Neural cell (in vitro differentiated cells): ENCODE measurements around the gene GSN. TPM values are rescaled to one million over a fixed set of nuclear protein-coding genes. Genes with fewer than 3 reads are reported as not detected.

Source experiments
- H2AFZ ChIP-seq: fragments of 200-600, 300-800 bp; sonication (generic), shearing (Covaris generic); 2 replicates; pipeline ENCODE4 v1.6.0; 2014; ENCODE audit warnings: low read depth, mild to moderate bottlenecking, antibody characterized with exemption, low read length, moderate library complexity
- H3F3A ChIP-seq: fragments of 200-600 bp; shearing (Covaris generic); 2 replicates; pipeline ENCODE4 v1.6.1; 2016; ENCODE audit warnings: mild to moderate bottlenecking, moderate library complexity, mixed read lengths, antibody characterized with exemption, low read length; ENCODE audit not compliant: insufficient read depth, poor library complexity, severe bottlenecking
- H3K27ac ChIP-seq: fragments of 200-600, 300-800 bp; sonication (generic), shearing (Covaris generic); 2 replicates; pipeline ENCODE4 v1.5.1; 2014; ENCODE audit warnings: mild to moderate bottlenecking, low read length, moderate library complexity
- H3K27me3 ChIP-seq: fragments of 300-800, 200-600 bp; sonication (generic), shearing (Covaris generic); 2 replicates; pipeline ENCODE4 v1.6.0; 2014; ENCODE audit warnings: mild to moderate bottlenecking, low read depth, low read length, moderate library complexity; ENCODE audit not compliant: insufficient read depth
- H3K36me3 ChIP-seq: fragments of 300-800, 200-600 bp; sonication (generic), shearing (Covaris generic); 2 replicates; pipeline ENCODE4 v1.5.1; 2014; ENCODE audit warnings: mild to moderate bottlenecking, antibody characterized with exemption, low read length, moderate library complexity; ENCODE audit not compliant: insufficient read depth
- H3K4me2 ChIP-seq: fragments of 300-800, 200-600 bp; sonication (generic), shearing (Covaris generic); 2 replicates; pipeline ENCODE4 v1.6.0; 2014; ENCODE audit warnings: mild to moderate bottlenecking, low read length
- H3K4me3 ChIP-seq: fragments of 300-800, 200-600 bp; sonication (generic), shearing (Covaris generic); 2 replicates; pipeline ENCODE4 v1.5.1; 2014; ENCODE audit warnings: mild to moderate bottlenecking, low read length, moderate library complexity
- H3K79me2 ChIP-seq: fragments of 200-600 bp; shearing (Covaris generic); replicated peaks from 2 replicates; pipeline ENCODE4 v1.6.0; 2014; ENCODE audit warnings: mild to moderate bottlenecking, low read length, moderate library complexity; ENCODE audit not compliant: insufficient read depth
- H3K9ac ChIP-seq: fragments of 300-800, 200-600 bp; sonication (generic), shearing (Covaris generic); 2 replicates; pipeline ENCODE4 v1.6.1; 2016; ENCODE audit warnings: mild to moderate bottlenecking, low read length, mixed read lengths
- H3K9me2 ChIP-seq: fragments of 200-600 bp; shearing (Covaris generic); 2 replicates; pipeline ENCODE4 v1.6.1; 2016; ENCODE audit warnings: mild to moderate bottlenecking, low read length, mixed read lengths; ENCODE audit not compliant: insufficient read depth
- H3K9me3 ChIP-seq: fragments of 200-600, 300-800 bp; sonication (generic), shearing (Covaris generic); 2 replicates; pipeline ENCODE4 v1.6.1; 2016; ENCODE audit warnings: mild to moderate bottlenecking, mixed run types, low read length, moderate library complexity, mixed read lengths
- H4K20me1 ChIP-seq: fragments of 200-600 bp; shearing (Covaris generic); 2 replicates; pipeline ENCODE4 v1.6.1; 2016; ENCODE audit warnings: mild to moderate bottlenecking, mixed run types; ENCODE audit not compliant: insufficient read depth
- CTCF ChIP-seq: fragments of 450-650 bp; IDR thresholded peaks from 2 replicates; pipeline ENCODE4 v1.5.1; 2014; ENCODE audit warnings: antibody characterized with exemption, mild to moderate bottlenecking, moderate library complexity; ENCODE audit not compliant: poor library complexity, severe bottlenecking
- EP300 ChIP-seq: fragments of 450-650 bp; conservative IDR thresholded peaks from 2 replicates; pipeline ENCODE4 v1.6.1; 2014; ENCODE audit warnings: antibody characterized with exemption, mild to moderate bottlenecking, moderate library complexity; ENCODE audit not compliant: poor library complexity, severe bottlenecking
- EZH2 ChIP-seq: fragments of 200-600, 300-800 bp; shearing (Covaris generic), sonication (generic); IDR thresholded peaks from 2 replicates; pipeline ENCODE4 v1.6.1; 2014; ENCODE audit warnings: antibody characterized with exemption, low read length, borderline replicate concordance, mild to moderate bottlenecking; ENCODE audit not compliant: insufficient read depth, poor library complexity, severe bottlenecking
- MXI1 ChIP-seq: fragments of 450-650 bp; conservative IDR thresholded peaks from 2 replicates; pipeline ENCODE4 v1.6.1; 2014; ENCODE audit warnings: antibody characterized with exemption, mild to moderate bottlenecking; ENCODE audit not compliant: poor library complexity, severe bottlenecking
- POLR2AphosphoS5 ChIP-seq: IDR thresholded peaks from 2 replicates; pipeline ENCODE4 v1.6.1; 2012
- RAD21 ChIP-seq: fragments of 450-650 bp; conservative IDR thresholded peaks from 2 replicates; pipeline ENCODE4 v1.6.1; 2014; ENCODE audit warnings: antibody characterized with exemption, mild to moderate bottlenecking, moderate library complexity
- REST ChIP-seq: IDR thresholded peaks from 2 replicates; pipeline ENCODE4 v1.6.1; 2012; ENCODE audit warnings: borderline replicate concordance
- SMC3 ChIP-seq: fragments of 450-650 bp; conservative IDR thresholded peaks from 2 replicates; pipeline ENCODE4 v1.6.1; 2014; ENCODE audit warnings: antibody characterized with exemption, mild to moderate bottlenecking, moderate library complexity; ENCODE audit not compliant: poor library complexity
- TAF1 ChIP-seq: IDR thresholded peaks from 2 replicates; pipeline ENCODE4 v1.6.1; 2012; ENCODE audit warnings: low read depth
- polyA plus RNA-seq: library from polyadenylated mRNA; depleted of rRNA; stranded (reverse); fragments of >200 nt; gene quantifications from 2 replicates; pipeline ENCODE4 v1.2.3, GENCODE V29; 2014

Gene GSN
- polyA plus RNA-seq, 1 donor from 2014 or later = 2.4 TPM

DNA sequence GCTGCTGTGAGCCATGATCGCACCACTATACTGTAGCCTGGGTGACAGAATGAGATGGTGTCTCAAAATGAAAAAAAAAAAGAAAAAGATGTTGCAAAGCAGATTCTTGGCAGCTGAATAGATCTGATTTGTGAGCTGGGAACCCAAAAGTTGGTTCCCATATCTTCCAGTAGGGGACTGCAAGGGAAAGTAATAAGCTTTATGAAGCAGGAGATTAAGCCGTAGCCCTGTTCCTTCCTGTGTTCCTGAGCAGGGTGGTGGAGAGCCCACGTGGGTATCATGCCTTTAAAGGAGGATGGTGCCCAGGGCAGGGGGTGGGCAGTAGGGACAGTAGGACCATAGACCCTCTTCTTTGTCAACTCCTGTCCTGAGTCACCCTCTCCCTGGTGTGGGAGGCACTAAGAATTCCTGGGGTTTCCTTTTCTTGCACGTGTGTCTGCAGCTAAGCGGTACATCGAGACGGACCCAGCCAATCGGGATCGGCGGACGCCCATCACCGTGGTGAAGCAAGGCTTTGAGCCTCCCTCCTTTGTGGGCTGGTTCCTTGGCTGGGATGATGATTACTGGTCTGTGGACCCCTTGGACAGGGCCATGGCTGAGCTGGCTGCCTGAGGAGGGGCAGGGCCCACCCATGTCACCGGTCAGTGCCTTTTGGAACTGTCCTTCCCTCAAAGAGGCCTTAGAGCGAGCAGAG lies 64.2 kb downstream of the GSN start (continued):
- TF ChIP-seq POLR2AphosphoS5 = no peak
- no peak for TF ChIP-seq MXI1

DNA sequence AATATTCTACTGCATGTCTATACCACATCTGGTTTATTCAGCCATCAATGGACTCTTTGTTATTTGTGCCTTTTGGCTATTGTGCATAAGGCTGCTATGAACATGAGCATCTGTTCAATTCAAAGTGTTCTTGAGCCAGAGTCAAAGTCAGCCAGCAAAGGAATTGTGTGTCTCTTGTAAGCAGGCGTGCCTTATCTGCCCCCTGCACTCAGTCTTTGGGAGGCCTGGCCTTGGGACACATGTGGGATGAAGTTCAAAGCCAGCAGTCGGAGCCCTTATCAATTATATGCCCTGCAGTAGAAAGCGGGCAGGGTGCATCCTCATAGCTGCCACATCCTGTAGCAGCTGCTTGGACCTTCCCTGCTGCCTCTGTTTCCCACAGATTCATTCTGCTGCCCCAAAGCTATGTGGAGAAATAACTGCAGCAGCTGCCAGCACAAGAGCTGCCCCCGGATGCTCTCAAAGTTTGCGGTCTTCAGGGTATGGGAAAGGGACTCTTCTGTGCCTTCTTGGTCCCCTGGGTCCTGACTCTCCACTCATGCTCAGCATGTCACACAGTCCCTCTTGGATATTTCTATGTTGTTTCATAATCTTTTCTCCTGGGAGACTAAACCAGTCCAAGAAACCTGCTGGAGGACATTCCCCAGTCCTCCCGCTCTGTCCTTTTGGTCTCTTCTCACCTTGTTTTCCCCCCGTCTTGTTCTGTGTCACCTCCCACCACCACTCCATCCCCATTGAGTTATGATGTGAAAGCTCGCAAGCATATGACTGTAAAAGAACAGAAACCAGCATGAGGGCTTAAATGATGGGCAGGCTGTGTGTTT lies 66.2 kb downstream of the GSN start:
- Histone ChIP-seq H3K9me3 (no peaks in the 10 kb centered on the region), H3K4me3 (no peak overlapping the region), H3K9ac (no peak overlapping the region), H3K9me2 (no peaks in the 10 kb centered on the region), H3F3A (no peaks in the 10 kb centered on the region), H3K36me3 (no peaks in the 10 kb centered on the region), H4K20me1 (no peaks in the 10 kb centered on the region), H3K27me3 (no peaks in the 10 kb centered on the region), H3K79me2 (no peaks in the 10 kb centered on the region), H3K4me2 (no peak overlapping the region), H3K27ac (no peak overlapping the region), H2AFZ (no peak overlapping the region)
- TF ChIP-seq POLR2AphosphoS5 = no peak
- TF ChIP-seq RAD21 = no peak

DNA sequence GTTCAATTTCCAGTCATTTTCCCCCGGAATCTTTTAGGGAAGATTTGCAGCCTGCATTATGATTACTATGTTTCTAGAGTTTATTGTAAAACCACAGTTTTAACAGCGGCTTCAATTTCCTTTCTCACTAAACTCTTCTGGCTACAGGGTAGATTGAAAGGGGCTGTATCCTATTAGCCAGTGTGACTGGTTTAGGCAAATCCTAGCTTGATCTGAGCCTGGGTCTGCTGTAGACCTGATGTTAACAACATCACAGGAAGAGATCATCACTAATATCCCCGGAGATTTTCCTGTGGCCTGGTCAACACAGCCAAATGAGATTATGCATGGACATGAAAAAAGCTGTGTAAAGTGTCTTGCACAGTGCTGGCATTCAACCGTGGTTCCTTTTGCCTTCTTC lies 68.7 kb downstream of the GSN start:
- H3F3A ChIP-seq = no peaks in the 10 kb centered on the region
- no peak for TF ChIP-seq CTCF
- TF ChIP-seq EZH2 = no peak
- TF ChIP-seq TAF1 = no peak
- TF ChIP-seq REST = no peak
- no peak for TF ChIP-seq POLR2AphosphoS5
- no peak for TF ChIP-seq MXI1
- no peak for TF ChIP-seq EP300
- TF ChIP-seq SMC3 = no peak
- TF ChIP-seq RAD21 = no peak
- no peaks in the 10 kb centered on the region for H3K9me2 ChIP-seq
- H3K4me2 ChIP-seq = no peak overlapping the region
- H3K36me3 ChIP-seq = no peaks in the 10 kb centered on the region
- H3K4me3 ChIP-seq = no peak overlapping the region
- no peaks in the 10 kb centered on the region for H4K20me1 ChIP-seq
- H3K27ac ChIP-seq = no peak overlapping the region
- H3K79me2 ChIP-seq = no peaks in the 10 kb centered on the region
- H3K9ac ChIP-seq = no peak overlapping the region
- no peaks in the 10 kb centered on the region for H3K27me3 ChIP-seq
- H3K9me3 ChIP-seq = no peaks in the 10 kb centered on the region
- no peak overlapping the region for H2AFZ ChIP-seq
